HL-60 (cell line): Measurements from ENCODE around the gene TBC1D22A.

ENCODE experiments used
- CTCF ChIP-seq: IDR thresholded peaks from one replicate; pipeline ENCODE4 v1.5.1; 2011; ENCODE audit warnings: low read length, control low read depth, inconsistent platforms; ENCODE audit not compliant: insufficient read depth
- GABPA ChIP-seq: IDR thresholded peaks from 2 replicates; pipeline ENCODE4 v1.6.1; 2012; ENCODE audit warnings: low read depth
- POLR2AphosphoS5 ChIP-seq: IDR thresholded peaks from 2 replicates; pipeline ENCODE4 v1.6.1; 2012; ENCODE audit warnings: low read depth
- REST ChIP-seq: IDR thresholded peaks from 2 replicates; pipeline ENCODE4 v1.6.1; 2012; ENCODE audit warnings: low read depth; ENCODE audit not compliant: insufficient replicate concordance

DNA sequence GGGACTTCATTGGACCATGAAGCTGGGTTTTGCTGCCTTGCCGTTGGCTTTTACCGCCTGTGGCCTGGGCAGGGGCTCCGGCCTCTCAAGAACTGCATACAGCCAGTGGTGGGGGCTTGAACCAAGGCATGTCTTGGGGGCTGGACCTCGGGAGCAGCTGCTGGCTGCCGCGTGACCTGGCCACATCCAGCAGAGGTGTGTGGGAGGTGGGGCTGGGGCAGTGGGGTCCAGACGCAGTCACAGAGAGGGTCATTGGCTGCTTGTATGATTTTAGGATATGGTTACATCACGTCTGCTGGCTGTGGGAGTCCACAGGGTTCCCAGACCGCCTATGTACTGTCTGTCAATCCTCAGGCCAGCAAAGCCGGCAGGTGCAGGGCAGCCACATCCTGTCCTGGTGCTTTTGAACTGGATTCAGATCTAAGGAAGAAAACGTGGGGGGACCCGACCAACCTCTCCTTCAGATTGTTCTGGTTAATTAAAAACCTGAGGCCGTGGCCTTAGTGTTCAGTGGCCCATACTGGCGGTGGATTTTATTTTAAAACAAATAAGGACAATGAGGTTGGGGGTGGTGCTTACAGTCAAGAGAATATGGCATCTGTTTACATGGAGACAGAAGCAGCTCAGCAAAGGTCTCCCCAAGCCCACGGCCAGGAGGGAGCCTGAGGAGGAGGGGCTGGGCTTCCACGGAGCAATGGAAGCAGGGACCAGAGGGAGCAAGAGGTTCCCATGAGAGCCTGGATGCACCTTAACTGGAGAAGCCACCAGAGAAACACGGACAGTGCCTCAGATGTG, 426.0 kb downstream of the TBC1D22A start:
- no peak for TF ChIP-seq CTCF
- no peak for TF ChIP-seq REST
- no peak for TF ChIP-seq POLR2AphosphoS5
- no peak for TF ChIP-seq GABPA
